GM12891 (cell line): ENCODE results near the gene SRGN.

Source experiments
- PAX5 ChIP-seq: IDR thresholded peaks from 2 replicates; pipeline ENCODE4 v1.6.1; 2011; ENCODE audit warnings: low read length, moderate library complexity, mild to moderate bottlenecking; ENCODE audit not compliant: insufficient read depth, severe bottlenecking
- POLR2A ChIP-seq: IDR thresholded peaks from 2 replicates; pipeline ENCODE4 v1.6.1; 2011; ENCODE audit warnings: low read depth, low read length, control low read depth
- POLR2AphosphoS5 ChIP-seq: IDR thresholded peaks from 2 replicates; pipeline ENCODE4 v1.6.1; 2011; ENCODE audit warnings: low read depth, low read length, control low read depth
- TAF1 ChIP-seq: IDR thresholded peaks from 2 replicates; pipeline ENCODE4 v1.6.1; 2011; ENCODE audit warnings: low read depth, low read length, control low read depth

- TF ChIP-seq POLR2A (no peak), POLR2AphosphoS5 (no peak), TAF1 (no peak), PAX5 (no peak)
Observed at GRCh38 chr10:69061305-69062161, 26.4 kb upstream of the SRGN start.
